D341Med (cell line): ENCODE data around the gene P3H4.

Experiments
- DNase-seq: peaks from one replicate; pipeline ENCODE4 v3.0.0; 2012; ENCODE audit warnings: low spot score

The P3H4 gene

DNA sequence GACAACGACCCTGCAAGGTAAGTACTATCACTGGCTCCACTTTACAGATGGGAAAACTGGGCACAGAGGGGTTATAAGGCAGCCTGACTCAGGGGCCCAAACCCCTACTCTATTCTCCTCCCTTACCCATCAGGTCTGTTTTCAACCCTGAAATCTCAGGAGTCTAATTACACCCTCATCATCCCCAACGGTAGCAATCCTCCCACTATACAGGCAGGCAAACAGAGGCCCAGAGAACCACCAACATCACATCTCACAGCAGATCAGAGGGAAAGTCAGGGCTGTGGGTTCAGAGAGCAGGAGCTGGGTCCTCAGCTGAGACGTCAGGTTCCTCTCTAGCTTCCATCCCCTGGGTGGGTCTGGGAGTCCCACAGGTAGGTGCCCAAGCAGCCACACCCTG, 41.8 kb downstream of the P3H4 start:
- no peak for DNase-seq

DNA sequence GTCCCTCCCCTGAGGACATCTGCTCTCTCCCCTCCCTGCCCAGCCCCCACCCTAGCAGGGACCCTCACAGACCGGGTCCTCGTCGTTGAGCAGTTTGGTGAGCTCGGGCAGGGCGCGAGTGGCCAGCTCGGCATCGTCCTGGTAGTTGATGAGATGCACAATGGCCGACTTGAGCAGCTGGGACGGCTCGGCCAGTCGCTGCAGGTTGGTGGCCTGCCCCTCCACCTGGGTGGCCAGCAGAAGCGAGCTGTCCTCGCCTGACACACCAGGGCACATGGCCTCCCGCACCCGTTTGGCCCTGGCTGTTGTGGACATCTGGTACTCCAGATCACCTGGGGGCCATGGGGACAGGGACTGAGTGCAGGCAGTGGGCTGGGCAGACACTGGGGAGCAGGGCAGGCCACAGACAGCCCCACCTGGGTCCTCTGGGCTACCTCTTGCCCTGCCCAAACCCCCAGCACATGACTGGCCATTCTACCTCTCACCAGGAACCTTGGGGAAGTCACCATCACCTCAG, 42.3 kb downstream of the P3H4 start:
- DNase-seq, result no peak

DNA sequence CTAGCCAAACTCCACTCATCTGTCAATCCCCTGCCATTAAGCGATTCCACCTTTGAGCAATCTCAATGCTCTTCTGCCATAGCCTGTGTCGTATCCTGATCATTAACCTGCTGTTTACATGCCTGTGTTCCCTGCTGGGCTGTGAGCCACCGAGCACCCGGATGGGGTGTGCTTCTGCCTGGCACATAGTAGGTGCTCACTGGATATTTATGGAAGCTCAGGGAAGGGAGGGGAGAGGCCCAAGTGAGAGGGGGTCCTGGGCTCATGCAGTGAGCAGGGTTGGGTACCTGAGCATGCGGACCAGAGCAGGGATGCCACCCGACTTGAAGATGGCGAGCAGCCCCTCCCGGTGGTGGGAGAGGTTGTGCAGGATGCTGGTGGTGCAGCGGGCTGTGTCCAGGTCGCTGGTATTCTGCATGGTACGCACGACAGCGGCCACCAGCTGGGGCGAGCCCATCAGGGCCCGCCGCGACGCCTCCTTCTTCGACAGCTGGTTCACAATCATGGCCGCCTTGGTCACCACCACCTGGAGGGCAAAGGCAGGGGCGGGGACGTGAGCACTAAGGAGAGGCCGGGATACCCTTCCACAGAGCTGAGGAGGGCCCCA, 43.0 kb downstream of the P3H4 start:
- no peak for DNase-seq

- DNase-seq, result no peak
Observed at GRCh38 chr17:41767324-41768042, 44.3 kb downstream of the P3H4 start.

DNA sequence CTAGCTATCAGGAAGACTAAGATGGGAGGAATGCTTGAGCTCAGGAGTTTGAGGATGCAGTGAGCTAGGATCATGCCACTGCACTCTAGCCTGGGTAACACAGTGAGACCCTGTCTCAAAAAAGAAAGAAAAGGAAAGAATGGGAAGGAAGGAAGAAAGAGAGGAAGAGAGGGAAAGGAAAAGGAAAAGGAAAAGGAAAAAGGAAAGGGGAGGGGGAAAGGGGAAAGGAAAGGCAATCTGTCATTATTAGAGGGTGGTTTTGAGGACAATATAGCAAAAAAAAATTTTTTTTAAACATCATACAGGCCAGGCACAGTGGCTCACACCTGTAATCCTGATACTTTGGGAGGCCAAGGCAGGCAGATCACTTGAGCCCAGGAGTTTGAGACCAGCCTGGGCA, 45.6 kb downstream of the P3H4 start:
- no peak for DNase-seq

DNA sequence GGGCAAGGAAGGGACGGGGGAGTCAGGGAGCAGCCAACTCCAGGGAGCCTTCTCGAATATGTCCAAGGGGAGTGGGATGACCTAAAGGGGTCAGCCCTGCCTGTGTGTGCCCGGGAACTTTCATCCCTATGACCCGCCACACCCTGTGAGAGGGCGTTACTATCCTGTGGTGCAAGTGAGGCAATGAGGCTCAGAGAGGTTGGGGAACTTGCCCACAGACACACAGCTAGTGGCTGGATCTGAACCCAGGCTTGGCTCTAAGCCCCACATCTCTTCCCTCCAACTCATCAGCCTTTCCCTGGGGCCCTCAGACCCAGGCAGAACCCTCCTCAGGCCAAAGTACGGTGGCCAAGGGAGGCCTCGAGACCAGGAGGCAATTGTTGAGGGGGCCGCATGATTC, 48.4 kb downstream of the P3H4 start:
- DNase-seq, result no peak

DNA sequence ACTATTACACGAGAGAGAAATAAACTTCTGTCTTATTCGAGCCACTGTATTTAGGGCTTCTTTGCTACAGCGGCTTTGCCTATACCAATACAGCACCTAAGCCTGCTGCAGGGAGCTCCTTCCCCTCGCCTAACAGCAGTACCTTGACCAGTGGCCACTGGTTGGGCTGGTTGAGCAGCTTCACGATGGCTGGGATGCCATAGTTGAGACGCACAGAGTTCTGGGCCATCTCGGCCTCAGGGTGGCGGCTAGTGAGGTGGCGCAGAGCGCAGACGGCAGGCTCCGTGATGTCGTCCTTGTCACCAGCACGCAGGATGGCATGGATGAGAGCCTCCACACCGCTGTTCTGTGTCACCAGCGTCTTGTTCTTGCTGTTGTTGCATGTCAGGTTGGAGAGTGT, 48.9 kb downstream of the P3H4 start:
- no peak for DNase-seq

- no peak for DNase-seq
Observed at GRCh38 chr17:41762391-41762790, 49.4 kb downstream of the P3H4 start.

GRCh38 chr17:41760878-41761277, 50.9 kb downstream of the P3H4 start:
- DNase-seq, result no peak

- no peak for DNase-seq
Observed at GRCh38 chr17:41758601-41759000, 53.1 kb downstream of the P3H4 start.

- DNase-seq, result no peak
Observed at GRCh38 chr17:41754066-41754465, 57.7 kb downstream of the P3H4 start.
